GM12878 (cell line): ENCODE measurements around the gene SNAP47. TPM values are rescaled to one million over a fixed set of nuclear protein-coding genes. Genes with fewer than 3 reads are reported as not detected.

Experiments used
- ATAC-seq: fragments of 200-7000 bp; cut with Tn5 transposase; 3 replicates; pipeline ENCODE4 v1.9.1; 2020; ENCODE audit warnings: mild to moderate bottlenecking, moderate library complexity
- Bru-seq: library from RNA; stranded (reverse); fragments of 400-500 nt; gene quantifications from one replicate; lab custom pipeline; 2021; lab: Mats Ljungman, UMichigan
- BruChase-seq, 2 experiments: library from RNA; stranded (reverse); fragments of 400-500 nt; gene quantifications; one replicate each; lab custom pipeline; 2021; lab: Mats Ljungman, UMichigan
- BruUV-seq: library from RNA; stranded (reverse); fragments of 400-500 nt; replicated peaks from 2 replicates; lab custom pipeline; 2021; lab: Mats Ljungman, UMichigan
- CTCF ChIA-PET: fragments of 300-600 bp; sonication (Branson Sonifier 250); formaldehyde crosslinking; extraction: SDS; loops from one replicate; lab custom pipeline; 2021; ENCODE audit warnings: inconsistent platforms; lab: Yijun Ruan, JAX
- POLR2A ChIA-PET: fragments of 350-600 bp; formaldehyde crosslinking; extraction: SDS; loops from one replicate; lab custom pipeline; 2021; ENCODE audit warnings: inconsistent platforms; lab: Charles Lee
- RAD21 ChIA-PET: fragments of 300-600 bp; sonication (Branson Sonifier 250); formaldehyde crosslinking; loops from one replicate; lab custom pipeline; 2023; ENCODE audit warnings: antibody characterized with exemption; ENCODE audit not compliant: unreplicated experiment; lab: Charles Lee
- SMC1A ChIA-PET: fragments of 300-600 bp; sonication (Branson Sonifier 250); formaldehyde crosslinking; loops from one replicate; lab custom pipeline; 2023; ENCODE audit not compliant: unreplicated experiment, uncharacterized antibody; lab: Charles Lee
- DNase-seq: peaks from one replicate; pipeline ENCODE4 v3.0.0-alpha.2; 2011; ENCODE audit warnings: low read depth, low spot score
- FAIRE-seq: peaks from 3 replicates; lab custom pipeline; 2011; peaks lifted over from hg19 to GRCh38; lab: Jason Lieb, UNC
- H2AFZ ChIP-seq: 2 replicates; pipeline ENCODE4 v1.6.0; 2011; ENCODE audit warnings: low read depth, low read length, control low read depth; ENCODE audit not compliant: control insufficient read depth
- H3K27ac ChIP-seq: 2 replicates; pipeline ENCODE4 v1.5.1; 2011; ENCODE audit warnings: control low read depth; ENCODE audit not compliant: control insufficient read depth, insufficient read depth
- H3K27me3 ChIP-seq, 2 experiments: replicated peaks in 1 of 2; 2 replicates each; pipeline versions ENCODE4 v1.6.0 to v1.6.1; 2011; ENCODE audit warnings: low read length in 1 of 2; ENCODE audit not compliant: control insufficient read depth in 2 of 2, insufficient read depth in 2 of 2
- H3K36me3 ChIP-seq, 2 experiments: 2 replicates each; pipeline ENCODE4 v1.5.1; 2011; ENCODE audit warnings: low read length in 1 of 2; ENCODE audit not compliant: control insufficient read depth in 2 of 2, insufficient read depth in 2 of 2
- H3K4me1 ChIP-seq: 2 replicates; pipeline ENCODE4 v1.6.1; 2011; ENCODE audit warnings: mild to moderate bottlenecking, low read length, moderate library complexity, mixed read lengths; ENCODE audit not compliant: control insufficient read depth, insufficient read depth
- H3K4me2 ChIP-seq: 2 replicates; pipeline ENCODE4 v1.6.0; 2011; ENCODE audit warnings: control low read depth; ENCODE audit not compliant: control insufficient read depth, insufficient read depth
- H3K4me3 ChIP-seq: fragments of 200-600 bp; sonication (generic); 2 replicates; pipeline ENCODE4 v1.5.1; 2016
- H3K79me2 ChIP-seq: 2 replicates; pipeline ENCODE4 v1.6.0; 2011; ENCODE audit warnings: low read length; ENCODE audit not compliant: control insufficient read depth, insufficient read depth
- H3K9ac ChIP-seq: 2 replicates; pipeline ENCODE4 v1.8.0; 2011; ENCODE audit warnings: low read length, control low read depth, mixed read lengths; ENCODE audit not compliant: control insufficient read depth, insufficient read depth
- H3K9me3 ChIP-seq: replicated peaks from 3 replicates; pipeline ENCODE4 v1.5.1; 2011; ENCODE audit warnings: mild to moderate bottlenecking, low read length; ENCODE audit not compliant: control insufficient read depth, insufficient read depth
- H4K20me1 ChIP-seq: 2 replicates; pipeline ENCODE4 v1.6.0; 2011; ENCODE audit not compliant: control insufficient read depth, insufficient read depth
- BACH1 ChIP-seq: fragments of 450-650 bp; IDR thresholded peaks from 2 replicates; pipeline ENCODE4 v1.6.1; 2017; ENCODE audit warnings: mild to moderate bottlenecking, borderline replicate concordance
- CBX5 ChIP-seq: sonication (generic); IDR thresholded peaks from 2 replicates; pipeline ENCODE4 v1.6.1; 2016; ENCODE audit warnings: low read depth, moderate library complexity, mild to moderate bottlenecking, inconsistent platforms
- EZH2 ChIP-seq: IDR thresholded peaks from 2 replicates; pipeline ENCODE4 v1.6.1; 2012; ENCODE audit warnings: low read depth, mild to moderate bottlenecking, control low read depth, inconsistent platforms, low read length, borderline replicate concordance; ENCODE audit not compliant: control insufficient read depth
- NFXL1 ChIP-seq: fragments of 450-650 bp; IDR thresholded peaks from 2 replicates; pipeline ENCODE4 v1.6.1; 2017; ENCODE audit warnings: antibody characterized with exemption, mild to moderate bottlenecking, borderline replicate concordance
- NR2C2 ChIP-seq: IDR thresholded peaks from 2 replicates; pipeline ENCODE4 v1.6.1; 2011; ENCODE audit warnings: borderline replicate concordance, low read depth; ENCODE audit not compliant: control insufficient read depth, insufficient read length
- NRF1 ChIP-seq: conservative IDR thresholded peaks from 2 replicates; pipeline ENCODE4 v1.6.1; 2011; ENCODE audit warnings: mild to moderate bottlenecking, low read depth, low read length, improper control_type of control experiment
- RAD21 ChIP-seq: IDR thresholded peaks from 2 replicates; pipeline ENCODE4 v1.6.1; 2011; ENCODE audit warnings: mild to moderate bottlenecking, low read depth, low read length, moderate library complexity; ENCODE audit not compliant: insufficient read depth
- RFX5 ChIP-seq: IDR thresholded peaks from 2 replicates; pipeline ENCODE4 v1.6.1; 2011; ENCODE audit warnings: low read depth, low read length, improper control_type of control experiment
- SP1 ChIP-seq: IDR thresholded peaks from one replicate; pipeline ENCODE4 v1.6.1; 2011; ENCODE audit warnings: low read depth, low read length
- STAT1 ChIP-seq: fragments of 450-650 bp; conservative IDR thresholded peaks from 2 replicates; pipeline ENCODE4 v1.6.1; 2014; ENCODE audit warnings: antibody characterized with exemption, mild to moderate bottlenecking
- TARDBP ChIP-seq: IDR thresholded peaks from 2 replicates; pipeline ENCODE4 v1.6.1; 2016; ENCODE audit warnings: borderline replicate concordance
- ZNF207 ChIP-seq: fragments of 450-650 bp; IDR thresholded peaks from 2 replicates; pipeline ENCODE4 v1.6.1; 2014; ENCODE audit warnings: antibody characterized with exemption, mild to moderate bottlenecking, borderline replicate concordance
- ZNF24 ChIP-seq: fragments of 450-650 bp; IDR thresholded peaks from 2 replicates; pipeline ENCODE4 v1.6.1; 2017; ENCODE audit warnings: antibody characterized with exemption, mild to moderate bottlenecking
- WGBS: methylation state at CpG from one replicate; pipeline ENCODE4 v1.1.6; 2016; ENCODE audit warnings: low lambda C conversion rate; ENCODE audit not compliant: insufficient replicate concordance, insufficient coverage; ENCODE audit errors: missing lambda C conversion rate; 5-methylcytosine and 5-hydroxymethylcytosine counted together
- in situ Hi-C: fragments of 300-500 bp; cut with MboI; formaldehyde crosslinking; loops from 9 replicates; pipeline ENCODE4 v1.14.3; 2018; ENCODE audit warnings: mixed read lengths
- intact Hi-C: fragments of 100-400 bp; cut with micrococcal nuclease; formaldehyde crosslinking; loops from one replicate; pipeline ENCODE4 v1.14.2; 2022; ENCODE audit not compliant: unreplicated experiment
- long read RNA-seq, 2 experiments: library from polyadenylated mRNA; unstranded; transcript quantifications; one replicate each; pipeline ENCODE4 v2.0.0, GENCODE V29; 2019 to 2020
- polyA minus RNA-seq, 3 experiments: library from RNA; depleted of rRNA, polyadenylated mRNA; stranded (reverse); fragments of >200 nt; gene quantifications; 2 replicates each; pipeline ENCODE4 v1.2.3, GENCODE V29; 2011
- polyA plus RNA-seq, 11 experiments: library from polyadenylated mRNA; depleted of rRNA in 4 of 11; unstranded in 6 of 11; stranded (reverse) in 5 of 11; fragments of >200 nt; fragmentation: Nextera tagmentation in 4 of 11; fragmentation: Illumina TruSeq in 1 of 11; extraction: Ambion mirVana in 4 of 11; extraction: Trizol in 1 of 11; gene quantifications; 1 replicate in 1 of 11; 2 replicates in 10 of 11; pipeline versions ENCODE4 v1.2.1 to v1.2.3, GENCODE V29; 2011 to 2016; ENCODE audit warnings: inconsistent platforms in 2 of 11, missing spikeins in 2 of 11, low read depth in 1 of 11
- total RNA-seq, 4 experiments: library from RNA; depleted of rRNA in 3 of 4; stranded (reverse); fragments of >200 nt in 3 of 4; fragmentation: Illumina TruSeq in 1 of 4; extraction: Trizol in 1 of 4; gene quantifications; 2 replicates each; pipeline versions ENCODE4 v1.2.1 to v1.2.3, GENCODE V29; 2013 to 2021
- TF ChIP-seq, protein P1 (sequence below): fragments of 450-650 bp; IDR thresholded peaks from 2 replicates; pipeline ENCODE4 v1.6.1; 2014; ENCODE audit warnings: mild to moderate bottlenecking
- TF ChIP-seq, protein P2 (sequence below): IDR thresholded peaks from 2 replicates; pipeline ENCODE4 v1.6.1; 2011; ENCODE audit warnings: low read depth, low read length, improper control_type of control experiment, borderline replicate concordance
- TF ChIP-seq, protein P3 (sequence below): fragments of 450-650 bp; IDR thresholded peaks from 2 replicates; pipeline ENCODE4 v1.6.1; 2017; ENCODE audit warnings: borderline replicate concordance

SNAP47 gene
- total RNA-seq (2013; cell fraction: nucleolus; rRNA removed): 52.2 and 55.8 TPM in 2 replicates
- total RNA-seq (2014; rRNA removed) (35.6 and 36.9 TPM in 2 replicates), total RNA-seq (2014; rRNA removed; fragmentation: Illumina TruSeq; extraction: Trizol) (22.3 and 23.3 TPM in 2 replicates), total RNA-seq (2021) (28.1 and 28.2 TPM in 2 replicates), polyA plus RNA-seq (2011; rRNA removed) (23.4 and 27.1 TPM in 2 replicates), polyA plus RNA-seq (2014; fragmentation: Illumina TruSeq; extraction: Trizol) (20.6 and 21.4 TPM in 2 replicates), polyA plus RNA-seq (2014; fragmentation: Nextera tagmentation; extraction: Ambion mirVana) (1 to 10 TPM; 1.3 to 3.5 TPM), polyA plus RNA-seq (2014; rRNA removed) (23.2 and 24.4 TPM in 2 replicates), polyA plus RNA-seq (2016; fragmentation: Nextera tagmentation; extraction: Ambion mirVana) (10 to 100 TPM; 37.6 to 39.6 TPM), polyA minus RNA-seq (2011; rRNA and poly(A)+ RNA removed) (23.9 and 33.6 TPM in 2 replicates), Bru-seq, nascent RNA (percentile 65 among the genes with signal in this experiment), BruChase-seq, experiment 1, labeled RNA remaining after a 6-hour chase (percentile 65 among the genes with signal in this experiment), BruChase-seq, experiment 2, labeled RNA remaining after a 2-hour chase (percentile 65 among the genes with signal in this experiment)
- 18.4 TPM for polyA plus RNA-seq (2011; ENCODE audit: low read depth)
- polyA plus RNA-seq (2011; cell fraction: cytosol; rRNA removed): 31.8 and 34.3 TPM in 2 replicates
- 32.7 and 41.3 TPM in 2 replicates for polyA plus RNA-seq (2011; cell fraction: nucleus; rRNA removed)
- 18.0 and 23.5 TPM in 2 replicates for polyA plus RNA-seq (2012)
- polyA minus RNA-seq (2011; cell fraction: cytosol; rRNA and poly(A)+ RNA removed): 7.1 and 9.3 TPM in 2 replicates
- 27.2 and 38.2 TPM in 2 replicates for polyA minus RNA-seq (2011; cell fraction: nucleus; rRNA and poly(A)+ RNA removed)
- long read RNA-seq, experiment 1, transcript SNAP47-202 (5 exons, 2,362 nt): major isoform, 24 of 39 reads
- long read RNA-seq, experiment 1, partial matches to known transcripts: 8 of 39 reads
- long read RNA-seq, experiment 1, other reads (novel, unspliced or antisense): 7 of 39 reads
- long read RNA-seq, experiment 2, transcript SNAP47-202 (5 exons, 2,362 nt): major isoform, 77 of 116 reads
- long read RNA-seq, experiment 2, partial matches to known transcripts: 26 of 116 reads
- long read RNA-seq, experiment 2, other reads (novel, unspliced or antisense): 11 of 116 reads

- DNase-seq (peak; percentile 57), FAIRE-seq (peak; percentile 86), ATAC-seq (peak; percentile 94)
- Histone ChIP-seq H3K4me1 (peaks cover 3% of the 10 kb centered on the region; the same call in 1 of the 2 replicates), H3K36me3 (peaks cover 0 to 6% of the 10 kb centered on the region in 2 experiments; a peak in 3 of 4 replicates), H2AFZ (peak within 1 kb of the TSS; percentile 84), H3K9ac (peak within 1 kb of the TSS; percentile 80), H3K27me3 (no peaks in the 10 kb centered on the region), H3K9me3 (no peaks in the 10 kb centered on the region), H3K4me3 (peak within 1 kb of the TSS; percentile 78), H3K4me2 (peak within 1 kb of the TSS; percentile 93), H4K20me1 (no peaks in the 10 kb centered on the region), H3K27ac (peak within 1 kb of the TSS; percentile 60), H3K79me2 (peaks cover 33% of the 10 kb centered on the region)
- SMC1A ChIA-PET: no interaction called here
- POLR2A ChIA-PET: interaction anchor here (0.9 kb wide), 1 partner anchor 11 kb away, joined by 3 read pairs; no protein-coding TSS in a partner anchor
- in situ Hi-C loops (no loop called here), intact Hi-C loops (loop anchor here (10.0 kb wide), 1 partner anchor 50 kb away; no protein-coding TSS in a partner anchor)
- CTCF ChIA-PET: interaction anchor here (0.9 kb wide), 1 partner anchor 53 kb away, joined by 4 read pairs; no protein-coding TSS in a partner anchor
- WGBS: 1% methylated on average over 83 of the region's 83 CpGs
- RAD21 ChIA-PET: no interaction called here
- BruUV-seq: no TSS peak
- TF ChIP-seq, protein P1, sequence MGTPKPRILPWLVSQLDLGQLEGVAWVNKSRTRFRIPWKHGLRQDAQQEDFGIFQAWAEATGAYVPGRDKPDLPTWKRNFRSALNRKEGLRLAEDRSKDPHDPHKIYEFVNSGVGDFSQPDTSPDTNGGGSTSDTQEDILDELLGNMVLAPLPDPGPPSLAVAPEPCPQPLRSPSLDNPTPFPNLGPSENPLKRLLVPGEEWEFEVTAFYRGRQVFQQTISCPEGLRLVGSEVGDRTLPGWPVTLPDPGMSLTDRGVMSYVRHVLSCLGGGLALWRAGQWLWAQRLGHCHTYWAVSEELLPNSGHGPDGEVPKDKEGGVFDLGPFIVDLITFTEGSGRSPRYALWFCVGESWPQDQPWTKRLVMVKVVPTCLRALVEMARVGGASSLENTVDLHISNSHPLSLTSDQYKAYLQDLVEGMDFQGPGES: peak; percentile 72
- TF ChIP-seq ZNF207: peak; percentile 97
- peak; percentile 90 for TF ChIP-seq BACH1
- no peak for TF ChIP-seq EZH2
- peak; percentile 96 for TF ChIP-seq NRF1
- TF ChIP-seq SP1: peak; percentile 86
- TF ChIP-seq, protein P2, sequence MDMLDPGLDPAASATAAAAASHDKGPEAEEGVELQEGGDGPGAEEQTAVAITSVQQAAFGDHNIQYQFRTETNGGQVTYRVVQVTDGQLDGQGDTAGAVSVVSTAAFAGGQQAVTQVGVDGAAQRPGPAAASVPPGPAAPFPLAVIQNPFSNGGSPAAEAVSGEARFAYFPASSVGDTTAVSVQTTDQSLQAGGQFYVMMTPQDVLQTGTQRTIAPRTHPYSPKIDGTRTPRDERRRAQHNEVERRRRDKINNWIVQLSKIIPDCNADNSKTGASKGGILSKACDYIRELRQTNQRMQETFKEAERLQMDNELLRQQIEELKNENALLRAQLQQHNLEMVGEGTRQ: no peak
- TF ChIP-seq CBX5: no peak
- TF ChIP-seq ZNF24: peak; percentile 82
- TF ChIP-seq STAT1: 0 out of 2 replicates have a peak, but pooled peaks have one; percentile 77
- peak; percentile 25; the same call in 1 of the 2 replicates for TF ChIP-seq RFX5
- no peak for TF ChIP-seq NR2C2
- TF ChIP-seq NFXL1: no peak
- no peak for TF ChIP-seq TARDBP
- TF ChIP-seq RAD21: no peak
- TF ChIP-seq, protein P3, sequence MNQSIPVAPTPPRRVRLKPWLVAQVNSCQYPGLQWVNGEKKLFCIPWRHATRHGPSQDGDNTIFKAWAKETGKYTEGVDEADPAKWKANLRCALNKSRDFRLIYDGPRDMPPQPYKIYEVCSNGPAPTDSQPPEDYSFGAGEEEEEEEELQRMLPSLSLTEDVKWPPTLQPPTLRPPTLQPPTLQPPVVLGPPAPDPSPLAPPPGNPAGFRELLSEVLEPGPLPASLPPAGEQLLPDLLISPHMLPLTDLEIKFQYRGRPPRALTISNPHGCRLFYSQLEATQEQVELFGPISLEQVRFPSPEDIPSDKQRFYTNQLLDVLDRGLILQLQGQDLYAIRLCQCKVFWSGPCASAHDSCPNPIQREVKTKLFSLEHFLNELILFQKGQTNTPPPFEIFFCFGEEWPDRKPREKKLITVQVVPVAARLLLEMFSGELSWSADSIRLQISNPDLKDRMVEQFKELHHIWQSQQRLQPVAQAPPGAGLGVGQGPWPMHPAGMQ: no peak
Observed at GRCh38 chr1:227734856-227735538, at the start of gene SNAP47, which contains the start of gene JMJD4. Gene SNAP47 (plus strand): TSS chr1:227735435. CDS start chr1:227747737, 12,302 bp downstream. Gene JMJD4 (minus strand): TSS chr1:227735302. CDS start chr1:227735273, 29 bp downstream.
